MG63 (cell line): ENCODE measurements around the gene PLAAT4. TPM values are rescaled to one million over a fixed set of nuclear protein-coding genes. Genes with fewer than 3 reads are reported as not detected.
A peak's percentile ranks its signal among the peaks of the same experiment; 100 is the strongest.
"Not testable (repeated sequence)": the region's sequence is repeated elsewhere in the genome, so short reads cannot be mapped to it uniquely, and the experiment has no call there.

ENCODE experiments used
- DNase-seq: peaks from one replicate; pipeline ENCODE4 v3.0.0-alpha.2; 2020
- H3K27me3 ChIP-seq: fragments of 250-450 bp; sonication (Bioruptor Pico); 2 replicates; pipeline ENCODE4 v1.5.1; 2020; ENCODE audit warnings: mild to moderate bottlenecking, moderate library complexity
- H3K36me3 ChIP-seq: fragments of 250-450 bp; sonication (Bioruptor Pico); 2 replicates; pipeline ENCODE4 v1.5.1; 2020; ENCODE audit warnings: mild to moderate bottlenecking, moderate library complexity
- H3K4me3 ChIP-seq: fragments of 250-450 bp; sonication (Bioruptor Pico); 2 replicates; pipeline ENCODE4 v1.5.1; 2020; ENCODE audit warnings: mild to moderate bottlenecking, moderate library complexity
- H3K9me3 ChIP-seq: fragments of 250-450 bp; sonication (Bioruptor Pico); 2 replicates; pipeline ENCODE4 v1.5.1; 2020; ENCODE audit warnings: mild to moderate bottlenecking, moderate library complexity
- total RNA-seq: library from RNA; depleted of rRNA; stranded (reverse); fragments of >200 nt; shearing (Covaris generic); gene quantifications from 2 replicates; pipeline ENCODE4 v1.2.3, GENCODE V29; 2014; ENCODE audit warnings: low replicate concordance

Gene PLAAT4
- total RNA-seq, 1 experiment from 2014 or later: 33.9 TPM

- H3K36me3 ChIP-seq: no peaks in the 10 kb centered on the region
These were observed 6.6 kb upstream of the PLAAT4 start for GRCh38 chr11:63530021-63530420.

GRCh38 chr11:63531074-63531792, 5.4 kb upstream of the PLAAT4 start:
- not testable (repeated sequence) for H3K9me3 ChIP-seq, H3K4me3 ChIP-seq, H3K27me3 ChIP-seq, H3K36me3 ChIP-seq
- peak; percentile 76 for DNase-seq

More at GRCh38 chr11:63530021-63530420, 6.6 kb upstream of the PLAAT4 start:
- H3K27me3 ChIP-seq: no peaks in the 10 kb centered on the region
- no peak overlapping the region for H3K4me3 ChIP-seq
- H3K9me3 ChIP-seq: no peaks in the 10 kb centered on the region
- no peak for DNase-seq

- no peaks in the 10 kb centered on the region for H3K27me3 ChIP-seq
- H3K4me3 ChIP-seq: no peak overlapping the region
- no peaks in the 10 kb centered on the region for H3K9me3 ChIP-seq
- DNase-seq: no peak
- no peaks in the 10 kb centered on the region for H3K36me3 ChIP-seq
These were observed 4.5 kb upstream of the PLAAT4 start for GRCh38 chr11:63532117-63532516.

- DNase-seq: no peak
- Histone ChIP-seq H3K27me3 (no peaks in the 10 kb centered on the region), H3K4me3 (no peak overlapping the region), H3K9me3 (no peaks in the 10 kb centered on the region), H3K36me3 (no peaks in the 10 kb centered on the region)
These were observed 3.7 kb upstream of the PLAAT4 start for GRCh38 chr11:63532799-63533475.

- Histone ChIP-seq H3K36me3 (no peaks in the 10 kb centered on the region), H3K9me3 (no peaks in the 10 kb centered on the region), H3K4me3 (no peak overlapping the region), H3K27me3 (no peaks in the 10 kb centered on the region)
- no peak for DNase-seq
These were observed 2.5 kb upstream of the PLAAT4 start for GRCh38 chr11:63534076-63534475.

- no peaks in the 10 kb centered on the region for H3K36me3 ChIP-seq
- H3K4me3 ChIP-seq: no peak overlapping the region
- DNase-seq: no peak
- no peaks in the 10 kb centered on the region for H3K9me3 ChIP-seq
- H3K27me3 ChIP-seq: no peaks in the 10 kb centered on the region
These were observed 1.6 kb upstream of the PLAAT4 start for GRCh38 chr11:63534895-63535461.

- no peak for DNase-seq
These were observed 874 bp upstream of the PLAAT4 start for GRCh38 chr11:63535734-63536133.

GRCh38 chr11:63537293-63538101, 889 bp downstream of the PLAAT4 start:
- H3K9me3 ChIP-seq: no peaks in the 10 kb centered on the region
- H3K4me3 ChIP-seq: peak overlapping the region; percentile 30
- peak; percentile 89 for DNase-seq
- no peaks in the 10 kb centered on the region for H3K27me3 ChIP-seq
- H3K36me3 ChIP-seq: no peaks in the 10 kb centered on the region

More at GRCh38 chr11:63535734-63536133, 874 bp upstream of the PLAAT4 start:
- H3K36me3 ChIP-seq: no peaks in the 10 kb centered on the region
- no peak overlapping the region for H3K4me3 ChIP-seq
- H3K9me3 ChIP-seq: no peaks in the 10 kb centered on the region
- no peaks in the 10 kb centered on the region for H3K27me3 ChIP-seq

- H3K4me3 ChIP-seq, DNase-seq, H3K36me3 ChIP-seq, H3K9me3 ChIP-seq, H3K27me3 ChIP-seq: not testable (repeated sequence)
These were observed 5.9 kb downstream of the PLAAT4 start for GRCh38 chr11:63542506-63542905.

GRCh38 chr11:63543711-63544110, 7.1 kb downstream of the PLAAT4 start:
- DNase-seq: no peak
- H3K27me3 ChIP-seq: no peaks in the 10 kb centered on the region
- no peaks in the 10 kb centered on the region for H3K9me3 ChIP-seq
- no peaks in the 10 kb centered on the region for H3K36me3 ChIP-seq
- no peak overlapping the region for H3K4me3 ChIP-seq

GRCh38 chr11:63547061-63547460, 10.5 kb downstream of the PLAAT4 start:
- Histone ChIP-seq H3K27me3 (no peaks in the 10 kb centered on the region), H3K4me3 (no peak overlapping the region), H3K9me3 (no peaks in the 10 kb centered on the region), H3K36me3 (no peaks in the 10 kb centered on the region)
- no peak for DNase-seq

- DNase-seq: no peak
- Histone ChIP-seq H3K27me3 (no peaks in the 10 kb centered on the region), H3K36me3 (no peaks in the 10 kb centered on the region), H3K9me3 (no peaks in the 10 kb centered on the region), H3K4me3 (no peak overlapping the region)
These were observed 11.6 kb downstream of the PLAAT4 start for GRCh38 chr11:63548178-63548577.

GRCh38 chr11:63549411-63549810, 12.8 kb downstream of the PLAAT4 start:
- Histone ChIP-seq H3K9me3 (no peaks in the 10 kb centered on the region), H3K4me3 (no peak overlapping the region), H3K27me3 (no peaks in the 10 kb centered on the region), H3K36me3 (no peaks in the 10 kb centered on the region)
- DNase-seq: no peak

GRCh38 chr11:63550156-63550700, 13.6 kb downstream of the PLAAT4 start:
- H3K36me3 ChIP-seq, DNase-seq, H3K27me3 ChIP-seq, H3K9me3 ChIP-seq, H3K4me3 ChIP-seq: not testable (repeated sequence)

- H3K4me3 ChIP-seq: no peak overlapping the region
- H3K36me3 ChIP-seq: no peaks in the 10 kb centered on the region
- no peaks in the 10 kb centered on the region for H3K27me3 ChIP-seq
- DNase-seq: no peak
- H3K9me3 ChIP-seq: no peaks in the 10 kb centered on the region
These were observed 14.7 kb downstream of the PLAAT4 start for GRCh38 chr11:63551091-63551888.

- Histone ChIP-seq H3K36me3 (no peaks in the 10 kb centered on the region), H3K9me3 (no peaks in the 10 kb centered on the region), H3K4me3 (no peak overlapping the region), H3K27me3 (no peaks in the 10 kb centered on the region)
- no peak for DNase-seq
These were observed 15.3 kb downstream of the PLAAT4 start for GRCh38 chr11:63551889-63552266.
